ENCODE data around the gene TBXAS1.

Gene TBXAS1

GRCh38 chr7:139948587-139949335 is 119.7 kb downstream of the TBXAS1 start:
- in situ Hi-C loops (cut with HindIII; ENCODE audit: low sequenced_read_pairs) = no loop called here
- H3K4me3 ChIP-seq (ENCODE audit: low read depth, low read length) = no peak overlapping the region
- DNase-seq (ENCODE audit: low read depth) = no peak
- TF ChIP-seq CTCF (IDR thresholded peaks at IDR 0.05; ENCODE audit: low read depth, low read length, missing control alignments) = no peak

- in situ Hi-C loops (cut with HindIII; ENCODE audit: low sequenced_read_pairs) = no loop called here
- no peak overlapping the region for H3K4me3 ChIP-seq (ENCODE audit: low read depth, low read length)
- no peak for DNase-seq (ENCODE audit: low read depth)
- TF ChIP-seq CTCF (IDR thresholded peaks at IDR 0.05; ENCODE audit: low read depth, low read length, missing control alignments) = no peak
Observed at GRCh38 chr7:139949629-139950028, 120.6 kb downstream of the TBXAS1 start.

- in situ Hi-C loops (cut with HindIII; ENCODE audit: low sequenced_read_pairs) = no loop called here
Observed at GRCh38 chr7:139950881-139951525, 121.9 kb downstream of the TBXAS1 start.

GRCh38 chr7:139953229-139953628 is 124.2 kb downstream of the TBXAS1 start:
- in situ Hi-C loops (cut with HindIII; ENCODE audit: low sequenced_read_pairs) = no loop called here
- no peak for DNase-seq (ENCODE audit: low read depth)
- H3K4me3 ChIP-seq (ENCODE audit: low read depth, low read length) = no peak overlapping the region
- TF ChIP-seq CTCF (IDR thresholded peaks at IDR 0.05; ENCODE audit: low read depth, low read length, missing control alignments) = no peak

More at GRCh38 chr7:139950881-139951525, 121.9 kb downstream of the TBXAS1 start:
- DNase-seq (ENCODE audit: low read depth) = no peak
- TF ChIP-seq CTCF (IDR thresholded peaks at IDR 0.05; ENCODE audit: low read depth, low read length, missing control alignments) = no peak
- H3K4me3 ChIP-seq (ENCODE audit: low read depth, low read length) = no peak overlapping the region

GRCh38 chr7:139955109-139955820 is 126.2 kb downstream of the TBXAS1 start:
- no peak for DNase-seq (ENCODE audit: low read depth)
- no peak overlapping the region for H3K4me3 ChIP-seq (ENCODE audit: low read depth, low read length)
- no peak for TF ChIP-seq CTCF (IDR thresholded peaks at IDR 0.05; ENCODE audit: low read depth, low read length, missing control alignments)
- in situ Hi-C loops (cut with HindIII; ENCODE audit: low sequenced_read_pairs) = no loop called here

- no peak for DNase-seq (ENCODE audit: low read depth)
- no peak overlapping the region for H3K4me3 ChIP-seq (ENCODE audit: low read depth, low read length)
- no peak for TF ChIP-seq CTCF (IDR thresholded peaks at IDR 0.05; ENCODE audit: low read depth, low read length, missing control alignments)
- in situ Hi-C loops (cut with HindIII; ENCODE audit: low sequenced_read_pairs) = no loop called here
Observed at GRCh38 chr7:139958599-139959284, 129.7 kb downstream of the TBXAS1 start.
